ENCODE results near the gene SRGAP2B.
"Not testable (repeated sequence)": the region's sequence is repeated elsewhere in the genome, so short reads cannot be mapped to it uniquely, and the experiment has no call there.

DNA sequence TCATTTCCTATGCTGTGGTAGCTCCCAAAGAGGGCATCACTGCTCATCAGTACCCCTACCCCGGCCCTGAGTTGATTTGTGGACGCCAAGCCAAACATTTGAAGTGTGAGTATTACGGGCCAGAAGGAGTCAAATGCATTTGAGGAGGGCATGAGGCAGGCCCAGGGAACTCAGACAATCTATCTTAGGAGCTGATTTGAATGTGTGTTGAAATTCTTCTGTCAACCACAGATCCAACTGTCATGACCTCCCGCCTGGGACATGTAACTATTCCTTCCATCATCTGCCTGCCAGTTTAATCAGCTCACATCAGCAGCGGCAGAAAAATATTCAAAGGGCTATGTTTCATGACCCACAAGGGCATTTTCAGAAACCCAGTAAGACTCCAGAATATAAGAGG is 162.1 kb downstream of the SRGAP2B start:
- not testable (repeated sequence) for TF ChIP-seq ZZZ3 (IDR thresholded peaks at IDR 0.05; ENCODE audit: control insufficient read depth, insufficient read length, low read depth); RCOR1 (conservative IDR thresholded peaks at IDR 0.05; ENCODE audit: low read depth, low read length); HDAC2 (IDR thresholded peaks at IDR 0.05); CREB1 (IDR thresholded peaks at IDR 0.05; ENCODE audit: low read depth); TCF3 (IDR thresholded peaks at IDR 0.05; ENCODE audit: borderline replicate concordance, insufficient read depth, low read depth, low read length)
- TF ChIP-seq, protein P1, sequence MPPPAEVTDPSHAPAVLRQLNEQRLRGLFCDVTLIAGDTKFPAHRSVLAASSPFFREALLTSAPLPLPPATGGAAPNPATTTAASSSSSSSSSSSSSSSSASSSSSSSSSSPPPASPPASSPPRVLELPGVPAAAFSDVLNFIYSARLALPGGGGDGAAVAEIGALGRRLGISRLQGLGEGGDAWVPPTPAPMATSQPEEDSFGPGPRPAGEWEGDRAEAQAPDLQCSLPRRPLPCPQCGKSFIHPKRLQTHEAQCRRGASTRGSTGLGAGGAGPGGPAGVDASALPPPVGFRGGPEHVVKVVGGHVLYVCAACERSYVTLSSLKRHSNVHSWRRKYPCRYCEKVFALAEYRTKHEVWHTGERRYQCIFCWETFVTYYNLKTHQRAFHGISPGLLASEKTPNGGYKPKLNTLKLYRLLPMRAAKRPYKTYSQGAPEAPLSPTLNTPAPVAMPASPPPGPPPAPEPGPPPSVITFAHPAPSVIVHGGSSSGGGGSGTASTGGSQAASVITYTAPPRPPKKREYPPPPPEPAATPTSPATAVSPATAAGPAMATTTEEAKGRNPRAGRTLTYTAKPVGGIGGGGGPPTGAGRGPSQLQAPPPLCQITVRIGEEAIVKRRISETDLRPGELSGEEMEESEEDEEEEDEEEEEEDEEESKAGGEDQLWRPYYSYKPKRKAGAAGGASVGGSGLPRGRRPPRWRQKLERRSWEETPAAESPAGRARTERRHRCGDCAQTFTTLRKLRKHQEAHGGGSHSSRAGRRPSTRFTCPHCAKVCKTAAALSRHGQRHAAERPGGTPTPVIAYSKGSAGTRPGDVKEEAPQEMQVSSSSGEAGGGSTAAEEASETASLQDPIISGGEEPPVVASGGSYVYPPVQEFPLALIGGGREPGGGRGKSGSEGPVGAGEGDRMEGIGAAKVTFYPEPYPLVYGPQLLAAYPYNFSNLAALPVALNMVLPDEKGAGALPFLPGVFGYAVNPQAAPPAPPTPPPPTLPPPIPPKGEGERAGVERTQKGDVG (CRISPR knock-in tag; IDR thresholded peaks at IDR 0.05): not testable (repeated sequence)
- TF ChIP-seq, protein P2, sequence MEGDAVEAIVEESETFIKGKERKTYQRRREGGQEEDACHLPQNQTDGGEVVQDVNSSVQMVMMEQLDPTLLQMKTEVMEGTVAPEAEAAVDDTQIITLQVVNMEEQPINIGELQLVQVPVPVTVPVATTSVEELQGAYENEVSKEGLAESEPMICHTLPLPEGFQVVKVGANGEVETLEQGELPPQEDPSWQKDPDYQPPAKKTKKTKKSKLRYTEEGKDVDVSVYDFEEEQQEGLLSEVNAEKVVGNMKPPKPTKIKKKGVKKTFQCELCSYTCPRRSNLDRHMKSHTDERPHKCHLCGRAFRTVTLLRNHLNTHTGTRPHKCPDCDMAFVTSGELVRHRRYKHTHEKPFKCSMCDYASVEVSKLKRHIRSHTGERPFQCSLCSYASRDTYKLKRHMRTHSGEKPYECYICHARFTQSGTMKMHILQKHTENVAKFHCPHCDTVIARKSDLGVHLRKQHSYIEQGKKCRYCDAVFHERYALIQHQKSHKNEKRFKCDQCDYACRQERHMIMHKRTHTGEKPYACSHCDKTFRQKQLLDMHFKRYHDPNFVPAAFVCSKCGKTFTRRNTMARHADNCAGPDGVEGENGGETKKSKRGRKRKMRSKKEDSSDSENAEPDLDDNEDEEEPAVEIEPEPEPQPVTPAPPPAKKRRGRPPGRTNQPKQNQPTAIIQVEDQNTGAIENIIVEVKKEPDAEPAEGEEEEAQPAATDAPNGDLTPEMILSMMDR (IDR thresholded peaks at IDR 0.05 in 2 of 3, conservative IDR thresholded peaks at IDR 0.05 in 1 of 3; ENCODE audit: control insufficient read depth in 2 of 3, extremely low read depth in 1 of 3, insufficient read depth in 1 of 3, low read depth in 3 of 3, low read length in 3 of 3): not testable (repeated sequence)

Measured in GM12878 (cell line).